ENCODE results near the gene GVQW3. TPM values are rescaled to one million over a fixed set of nuclear protein-coding genes. Genes with fewer than 3 reads are reported as not detected.

Gene GVQW3
- total and polyA plus RNA-seq, 2 of the 13 experiments (the other 11 are each of a cell fraction or from before 2014, with no cell fraction given), result 5.0 to 5.6 TPM

DNA sequence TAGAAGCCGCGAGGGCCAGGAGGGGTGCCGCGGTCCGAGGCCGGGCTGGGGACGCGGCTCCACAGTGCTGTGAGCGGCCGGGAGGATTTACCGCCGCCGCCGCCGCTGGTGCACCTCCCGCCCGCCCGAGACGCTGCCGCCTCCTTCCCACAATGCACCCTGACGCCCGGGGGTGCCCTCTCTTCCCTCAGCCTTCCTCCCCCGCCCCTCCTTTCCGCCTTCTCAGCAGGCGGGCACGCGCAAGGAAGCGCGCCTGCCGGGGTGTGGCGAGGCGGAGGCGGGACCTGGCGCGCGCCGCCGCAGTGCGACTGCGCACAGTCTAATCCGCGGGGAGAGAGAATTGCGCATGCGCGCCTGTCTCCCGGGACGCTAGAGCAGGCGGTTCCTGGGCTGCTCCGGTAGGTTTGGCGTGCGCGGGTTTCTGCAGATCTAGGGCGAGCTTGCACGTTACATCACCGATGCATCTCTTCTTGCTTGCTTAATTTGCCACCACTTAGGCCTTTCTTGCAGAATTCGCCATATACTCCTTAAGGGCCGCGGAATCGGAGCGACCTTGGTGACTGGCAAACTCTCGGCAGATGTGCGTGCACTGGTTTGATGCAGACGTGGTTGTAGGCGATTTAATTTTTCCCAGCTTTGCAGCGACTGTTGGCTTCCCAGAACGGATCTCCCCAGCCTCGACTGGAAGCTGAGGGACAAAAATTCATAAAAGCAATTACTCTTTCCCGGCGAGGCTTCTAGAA, at the start of gene GVQW3, which contains the start of gene THAP12 (continued):
- TF ChIP-seq ZBTB20 (CRISPR knock-in tag; IDR thresholded peaks at IDR 0.05; ENCODE audit: borderline replicate concordance, low read depth) (peak; percentile 33; the same call in 1 of the 2 replicates), ZNF577 (CRISPR knock-in tag; IDR thresholded peaks at IDR 0.05; ENCODE audit: borderline replicate concordance, low read depth) (no peak), ZMAT3 (CRISPR knock-in tag; conservative IDR thresholded peaks at IDR 0.05) (peak; percentile 73; the same call in 1 of the 2 replicates), KLF13 (CRISPR knock-in tag; IDR thresholded peaks at IDR 0.05) (no peak), ZNF558 (CRISPR knock-in tag; IDR thresholded peaks at IDR 0.05; ENCODE audit: borderline replicate concordance) (no peak; the same call in 1 of the 2 replicates), MED13 (CRISPR knock-in tag; IDR thresholded peaks at IDR 0.05) (0 out of 2 replicates have a peak, but pooled peaks have one; percentile 46), ZNF75D (CRISPR knock-in tag; IDR thresholded peaks at IDR 0.05; ENCODE audit: borderline replicate concordance) (no peak), HNF4G (IDR thresholded peaks at IDR 0.05; ENCODE audit: borderline replicate concordance, low read depth, low read length) (no peak), HNF4G (CRISPR knock-in tag; IDR thresholded peaks at IDR 0.05; ENCODE audit: borderline replicate concordance, low read depth) (peak; percentile 37; the same call in 1 of the 2 replicates), NFIB (CRISPR knock-in tag; IDR thresholded peaks at IDR 0.05; ENCODE audit: borderline replicate concordance) (no peak), MYC (CRISPR knock-in tag; IDR thresholded peaks at IDR 0.05; ENCODE audit: borderline replicate concordance) (peak; percentile 59; the same call in 1 of the 2 replicates), CBX5 (CRISPR knock-in tag; IDR thresholded peaks at IDR 0.05; ENCODE audit: borderline replicate concordance) (peak; percentile 83; the same call in 1 of the 2 replicates), BHLHE40 (IDR thresholded peaks at IDR 0.05; ENCODE audit: low read length) (no peak), ZBTB7B (CRISPR knock-in tag; IDR thresholded peaks at IDR 0.05) (no peak), ZFP1 (CRISPR knock-in tag; IDR thresholded peaks at IDR 0.05) (no peak), ZNF329 (CRISPR knock-in tag; IDR thresholded peaks at IDR 0.05; ENCODE audit: low read depth) (no peak), HOXD1 (CRISPR knock-in tag; IDR thresholded peaks at IDR 0.05) (no peak), ZNF232 (CRISPR knock-in tag; IDR thresholded peaks at IDR 0.05; ENCODE audit: borderline replicate concordance) (no peak), TP53 (CRISPR knock-in tag; conservative IDR thresholded peaks at IDR 0.05) (no peak)
- TF ChIP-seq, protein P1, sequence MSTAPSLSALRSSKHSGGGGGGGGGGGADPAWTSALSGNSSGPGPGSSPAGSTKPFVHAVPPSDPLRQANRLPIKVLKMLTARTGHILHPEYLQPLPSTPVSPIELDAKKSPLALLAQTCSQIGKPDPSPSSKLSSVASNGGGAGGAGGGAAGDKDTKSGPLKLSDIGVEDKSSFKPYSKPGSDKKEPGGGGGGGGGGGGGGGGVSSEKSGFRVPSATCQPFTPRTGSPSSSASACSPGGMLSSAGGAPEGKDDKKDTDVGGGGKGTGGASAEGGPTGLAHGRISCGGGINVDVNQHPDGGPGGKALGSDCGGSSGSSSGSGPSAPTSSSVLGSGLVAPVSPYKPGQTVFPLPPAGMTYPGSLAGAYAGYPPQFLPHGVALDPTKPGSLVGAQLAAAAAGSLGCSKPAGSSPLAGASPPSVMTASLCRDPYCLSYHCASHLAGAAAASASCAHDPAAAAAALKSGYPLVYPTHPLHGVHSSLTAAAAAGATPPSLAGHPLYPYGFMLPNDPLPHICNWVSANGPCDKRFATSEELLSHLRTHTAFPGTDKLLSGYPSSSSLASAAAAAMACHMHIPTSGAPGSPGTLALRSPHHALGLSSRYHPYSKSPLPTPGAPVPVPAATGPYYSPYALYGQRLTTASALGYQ (CRISPR knock-in tag; IDR thresholded peaks at IDR 0.05), result no peak; the same call in 1 of the 2 replicates
- TF ChIP-seq, protein P2, sequence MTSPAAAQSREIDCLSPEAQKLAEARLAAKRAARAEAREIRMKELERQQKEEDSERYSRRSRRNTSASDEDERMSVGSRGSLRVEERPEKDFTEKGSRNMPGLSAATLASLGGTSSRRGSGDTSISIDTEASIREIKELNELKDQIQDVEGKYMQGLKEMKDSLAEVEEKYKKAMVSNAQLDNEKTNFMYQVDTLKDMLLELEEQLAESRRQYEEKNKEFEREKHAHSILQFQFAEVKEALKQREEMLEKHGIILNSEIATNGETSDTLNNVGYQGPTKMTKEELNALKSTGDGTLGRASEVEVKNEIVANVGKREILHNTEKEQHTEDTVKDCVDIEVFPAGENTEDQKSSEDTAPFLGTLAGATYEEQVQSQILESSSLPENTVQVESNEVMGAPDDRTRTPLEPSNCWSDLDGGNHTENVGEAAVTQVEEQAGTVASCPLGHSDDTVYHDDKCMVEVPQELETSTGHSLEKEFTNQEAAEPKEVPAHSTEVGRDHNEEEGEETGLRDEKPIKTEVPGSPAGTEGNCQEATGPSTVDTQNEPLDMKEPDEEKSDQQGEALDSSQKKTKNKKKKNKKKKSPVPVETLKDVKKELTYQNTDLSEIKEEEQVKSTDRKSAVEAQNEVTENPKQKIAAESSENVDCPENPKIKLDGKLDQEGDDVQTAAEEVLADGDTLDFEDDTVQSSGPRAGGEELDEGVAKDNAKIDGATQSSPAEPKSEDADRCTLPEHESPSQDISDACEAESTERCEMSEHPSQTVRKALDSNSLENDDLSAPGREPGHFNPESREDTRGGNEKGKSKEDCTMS (CRISPR knock-in tag; conservative IDR thresholded peaks at IDR 0.05), result no peak
- TF ChIP-seq, protein P3, sequence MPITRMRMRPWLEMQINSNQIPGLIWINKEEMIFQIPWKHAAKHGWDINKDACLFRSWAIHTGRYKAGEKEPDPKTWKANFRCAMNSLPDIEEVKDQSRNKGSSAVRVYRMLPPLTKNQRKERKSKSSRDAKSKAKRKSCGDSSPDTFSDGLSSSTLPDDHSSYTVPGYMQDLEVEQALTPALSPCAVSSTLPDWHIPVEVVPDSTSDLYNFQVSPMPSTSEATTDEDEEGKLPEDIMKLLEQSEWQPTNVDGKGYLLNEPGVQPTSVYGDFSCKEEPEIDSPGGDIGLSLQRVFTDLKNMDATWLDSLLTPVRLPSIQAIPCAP (CRISPR knock-in tag; IDR thresholded peaks at IDR 0.05; ENCODE audit: low read depth), result no peak
- TF ChIP-seq, protein P4, sequence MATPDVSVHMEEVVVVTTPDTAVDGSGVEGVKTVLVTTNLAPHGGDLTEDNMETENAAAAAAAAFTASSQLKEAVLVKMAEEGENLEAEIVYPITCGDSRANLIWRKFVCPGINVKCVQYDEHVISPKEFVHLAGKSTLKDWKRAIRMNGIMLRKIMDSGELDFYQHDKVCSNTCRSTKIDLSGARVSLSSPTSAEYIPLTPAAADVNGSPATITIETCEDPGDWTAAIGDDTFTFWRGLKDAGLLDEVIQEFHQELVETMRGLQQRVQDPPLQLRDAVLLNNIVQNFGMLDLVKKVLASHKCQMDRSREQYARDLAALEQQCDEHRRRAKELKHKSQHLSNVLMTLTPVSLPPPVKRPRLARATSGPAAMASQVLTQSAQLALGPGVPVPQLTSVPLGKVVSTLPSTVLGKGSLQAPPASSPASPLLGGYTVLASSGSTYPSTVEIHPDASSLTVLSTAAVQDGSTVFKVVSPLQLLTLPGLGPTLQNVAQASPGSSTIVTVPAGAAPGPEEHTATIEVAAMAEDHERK (CRISPR knock-in tag; IDR thresholded peaks at IDR 0.05; ENCODE audit: low read depth), result no peak
